GM12873 (cell line): ENCODE results near the gene SMIM1.

Source experiments
- CTCF ChIP-seq: IDR thresholded peaks from 2 replicates; pipeline ENCODE4 v1.5.1; 2012; ENCODE audit warnings: low read depth, mild to moderate bottlenecking, moderate library complexity, low read length, control low read depth; ENCODE audit not compliant: insufficient read depth; ENCODE audit errors: missing control alignments

SMIM1 gene

GRCh38 chr1:3729594-3730542, 42.7 kb upstream of the SMIM1 start:
- TF ChIP-seq CTCF: no peak

GRCh38 chr1:3730543-3731247, 41.9 kb upstream of the SMIM1 start:
- TF ChIP-seq CTCF: no peak

- TF ChIP-seq CTCF: no peak
These were observed 40.7 kb upstream of the SMIM1 start for GRCh38 chr1:3731583-3732433.

GRCh38 chr1:3732434-3733093, 40.0 kb upstream of the SMIM1 start:
- no peak for TF ChIP-seq CTCF

GRCh38 chr1:3733094-3733882, 39.3 kb upstream of the SMIM1 start:
- no peak for TF ChIP-seq CTCF

GRCh38 chr1:3733883-3734589, 38.5 kb upstream of the SMIM1 start:
- no peak for TF ChIP-seq CTCF
